SK-N-SH treated with all-trans-retinoic acid at 6 μM for 48 hours (cell line): ENCODE results near the gene PCSK2.

Experiments
- ARNTL ChIP-seq: fragments of 450-650 bp; formaldehyde crosslinking; IDR thresholded peaks from 2 replicates; pipeline ENCODE4 v1.5.0; 2020; ENCODE audit warnings: low read depth, mild to moderate bottlenecking, moderate library complexity, borderline replicate concordance
- CSRNP3 ChIP-seq: fragments of 250-450 bp; sonication (Bioruptor Pico); IDR thresholded peaks from 2 replicates; pipeline ENCODE4 v1.5.1; 2021; ENCODE audit warnings: mild to moderate bottlenecking, moderate library complexity
- ESRRG ChIP-seq: fragments of 250-450 bp; sonication (Bioruptor Pico); IDR thresholded peaks from 2 replicates; pipeline ENCODE4 v1.6.1; 2021; ENCODE audit warnings: mild to moderate bottlenecking
- ISL1 ChIP-seq: fragments of 250-450 bp; sonication (Bioruptor Pico); IDR thresholded peaks from 2 replicates; pipeline ENCODE4 v2.1.2; 2022; ENCODE audit warnings: mild to moderate bottlenecking, moderate library complexity
- RARB ChIP-seq: fragments of 250-450 bp; sonication (Bioruptor Pico); IDR thresholded peaks from 2 replicates; pipeline ENCODE4 v1.8.0; 2021; ENCODE audit warnings: mild to moderate bottlenecking, moderate library complexity
- TCF4 ChIP-seq: fragments of 250-450 bp; sonication (Bioruptor Pico); IDR thresholded peaks from 2 replicates; pipeline ENCODE4 v1.8.0; 2021; ENCODE audit warnings: mild to moderate bottlenecking, moderate library complexity, borderline replicate concordance
- ZNF565 ChIP-seq: fragments of 450-650 bp; formaldehyde crosslinking; conservative IDR thresholded peaks from 2 replicates; pipeline ENCODE4 v1.5.0; 2020; ENCODE audit warnings: low read depth, mild to moderate bottlenecking, moderate library complexity

- TF ChIP-seq TCF4 (CRISPR knock-in tag) (no peak), ESRRG (CRISPR knock-in tag) (no peak), ARNTL (CRISPR knock-in tag) (no peak), ZNF565 (CRISPR knock-in tag) (no peak), RARB (no peak), ISL1 (no peak), CSRNP3 (no peak)
Measured at GRCh38 chr20:17500826-17501225, 274.0 kb downstream of the PCSK2 start.
